Retinal pigment epithelial cell (primary cell): ENCODE data around the gene NRP1.

Experiments
- DNase-seq: peaks from one replicate; pipeline ENCODE4 v3.0.0-alpha.2; 2010; ENCODE audit warnings: low read depth
- H3K4me3 ChIP-seq: 2 replicates; pipeline ENCODE4 v1.5.1; 2011; ENCODE audit warnings: mild to moderate bottlenecking, low read length, control low read depth, moderate library complexity
- CTCF ChIP-seq: conservative IDR thresholded peaks from 2 replicates; pipeline ENCODE4 v1.5.1; 2011; ENCODE audit warnings: low read depth, low read length, control low read depth, inconsistent platforms

Gene NRP1

GRCh38 chr10:33363106-33363505 is 28.6 kb upstream of the NRP1 start:
- no peak for TF ChIP-seq CTCF
- no peak for DNase-seq
- no peak overlapping the region for H3K4me3 ChIP-seq

- DNase-seq: no peak
- TF ChIP-seq CTCF: no peak
- no peak overlapping the region for H3K4me3 ChIP-seq
Measured at GRCh38 chr10:33358016-33358415, 23.5 kb upstream of the NRP1 start.

- no peak for TF ChIP-seq CTCF
- H3K4me3 ChIP-seq: no peak overlapping the region
- no peak for DNase-seq
Measured at GRCh38 chr10:33355274-33355673, 20.8 kb upstream of the NRP1 start.

GRCh38 chr10:33353853-33354252 is 19.4 kb upstream of the NRP1 start:
- no peak for TF ChIP-seq CTCF
- DNase-seq: no peak

GRCh38 chr10:33353334-33353733 is 18.9 kb upstream of the NRP1 start:
- DNase-seq: no peak
- no peak overlapping the region for H3K4me3 ChIP-seq
- no peak for TF ChIP-seq CTCF

More at GRCh38 chr10:33353853-33354252, 19.4 kb upstream of the NRP1 start:
- no peak overlapping the region for H3K4me3 ChIP-seq

GRCh38 chr10:33352615-33353014 is 18.1 kb upstream of the NRP1 start:
- no peak for DNase-seq
- TF ChIP-seq CTCF: no peak
- no peak overlapping the region for H3K4me3 ChIP-seq

- DNase-seq: no peak
- H3K4me3 ChIP-seq: no peak overlapping the region
- TF ChIP-seq CTCF: no peak
Measured at GRCh38 chr10:33352175-33352574, 17.7 kb upstream of the NRP1 start.
